IPS DF 4.7 (cell line): ENCODE data around the gene FAXDC2.
"Not testable (repeated sequence)": the region's sequence is repeated elsewhere in the genome, so short reads cannot be mapped to it uniquely, and the experiment has no call there.

Experiments
- DNase-seq: peaks from one replicate; pipeline ENCODE4 v3.0.0-alpha.2; 2013; ENCODE audit warnings: low spot score; ENCODE audit errors: extremely low read depth

Gene FAXDC2

DNA sequence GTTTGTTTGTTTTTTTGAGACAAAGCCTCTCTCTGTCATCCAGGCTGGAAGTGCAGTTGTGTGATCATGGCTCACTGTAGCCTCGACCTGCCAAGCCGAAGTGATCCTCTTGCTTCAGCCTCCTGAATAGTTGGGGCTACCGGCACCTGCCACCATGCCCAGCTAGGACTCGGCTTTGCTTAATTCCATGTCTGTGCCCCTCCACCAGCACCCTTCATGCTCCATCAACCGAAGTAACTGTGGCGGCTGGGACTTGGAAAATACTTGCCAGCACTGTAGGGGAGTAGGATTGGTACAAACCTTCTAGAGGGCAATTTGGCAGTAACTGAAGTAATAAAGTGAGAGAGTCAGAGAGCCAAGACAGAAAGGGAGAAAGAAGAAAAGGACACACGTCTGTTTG, 19.0 kb downstream of the FAXDC2 start:
- DNase-seq: no peak

- DNase-seq: no peak
Observed at GRCh38 chr5:154830596-154830995, 19.8 kb downstream of the FAXDC2 start.

DNA sequence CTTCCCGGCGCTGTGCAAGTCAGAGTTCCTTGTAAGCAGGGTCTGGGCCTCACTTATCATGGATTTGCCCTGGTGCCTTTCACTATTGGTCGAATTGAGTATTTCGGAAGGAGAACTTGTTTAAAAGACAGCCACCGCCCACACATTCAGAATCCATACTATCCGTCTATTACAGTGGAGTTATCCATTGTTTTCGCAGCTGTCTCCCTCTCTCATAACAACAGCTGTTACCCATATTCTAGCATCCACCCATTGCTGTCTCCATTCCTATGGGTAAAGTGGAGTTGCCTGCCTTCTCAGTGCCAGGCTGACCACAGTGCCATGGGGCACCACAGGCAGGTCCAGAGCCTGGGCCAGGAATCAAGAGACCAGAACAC, 20.2 kb downstream of the FAXDC2 start:
- no peak for DNase-seq

GRCh38 chr5:154829589-154830218, 20.7 kb downstream of the FAXDC2 start:
- DNase-seq: no peak

DNA sequence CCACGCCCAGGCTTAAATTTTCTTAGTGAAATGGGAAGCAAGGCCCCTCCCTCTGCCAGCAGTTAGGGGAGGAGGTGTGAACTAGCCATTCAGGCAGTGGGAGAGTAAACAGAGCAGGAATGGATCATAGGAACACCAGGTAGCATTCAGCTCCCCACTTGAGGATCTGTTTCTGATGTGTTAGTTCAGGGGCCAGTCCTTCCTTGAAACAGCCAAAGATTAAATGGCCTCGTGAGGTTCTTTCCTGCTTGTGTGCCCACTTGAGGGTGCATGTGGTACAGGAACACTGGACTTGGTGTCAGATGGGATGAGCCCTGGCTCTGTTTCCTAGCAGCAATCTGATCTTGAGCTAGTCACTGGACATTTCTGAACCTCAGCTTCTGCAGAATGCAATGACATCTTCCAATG, 21.2 kb downstream of the FAXDC2 start:
- DNase-seq: no peak

DNA sequence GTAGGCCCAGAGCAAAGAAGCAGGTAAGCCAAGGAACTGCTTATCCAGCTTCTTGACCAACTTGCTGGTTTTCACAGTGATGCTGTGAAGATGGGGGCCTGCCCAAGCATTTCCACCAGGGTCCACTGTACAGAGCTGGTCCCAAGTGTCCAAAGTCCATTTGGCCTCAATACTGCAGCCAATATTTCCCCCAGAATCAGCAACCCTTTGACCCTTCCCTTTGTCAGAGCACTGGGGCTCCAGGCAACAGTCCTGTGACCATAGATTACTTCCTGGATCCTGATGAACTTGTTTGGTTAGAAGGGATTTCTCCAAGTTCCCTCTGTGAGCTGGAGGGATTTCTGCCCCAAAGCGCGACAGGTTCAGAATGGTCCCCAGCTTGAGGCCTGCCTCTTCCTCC, 26.3 kb downstream of the FAXDC2 start:
- no peak for DNase-seq

GRCh38 chr5:154823605-154824004, 26.8 kb downstream of the FAXDC2 start:
- DNase-seq: no peak

DNA sequence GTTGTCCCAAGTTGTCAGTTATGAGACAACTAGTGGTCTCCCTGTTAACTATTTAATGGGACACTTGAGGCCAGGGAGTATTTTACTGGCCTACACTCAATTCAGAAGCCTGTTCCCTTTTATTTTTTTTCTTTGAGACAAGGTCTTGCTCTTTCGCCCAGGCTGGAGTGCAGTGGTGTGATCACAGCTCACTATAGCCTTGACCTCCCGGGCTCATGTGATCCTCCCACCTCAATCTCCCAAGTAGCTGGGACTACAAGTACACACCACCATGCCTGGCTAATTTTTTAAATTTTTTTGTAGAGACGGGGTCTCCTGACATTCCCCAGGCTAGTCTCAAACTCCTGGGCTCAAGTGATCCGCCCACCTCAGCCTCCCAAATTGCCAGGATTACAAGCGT, 27.5 kb downstream of the FAXDC2 start:
- not testable (repeated sequence) for DNase-seq

DNA sequence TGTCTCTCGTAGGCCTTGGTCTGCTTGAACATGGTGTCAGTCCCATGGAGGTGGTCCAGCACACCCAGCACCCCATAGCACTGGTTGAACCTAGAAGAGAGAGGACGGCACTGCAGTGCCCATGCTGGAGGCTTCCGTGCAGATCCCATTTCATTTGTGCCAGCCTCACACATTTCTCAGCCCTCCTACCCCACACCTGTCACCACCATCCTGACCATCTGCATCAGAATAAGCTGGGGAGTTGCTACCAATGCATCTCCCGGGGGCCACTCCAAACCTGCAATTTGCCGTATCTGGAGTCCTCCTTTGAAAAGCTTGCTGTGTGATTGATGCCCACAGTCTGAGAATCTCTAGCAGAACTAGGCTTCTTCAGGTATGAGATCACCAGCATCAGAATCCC, 30.0 kb downstream of the FAXDC2 start:
- DNase-seq: no peak

DNA sequence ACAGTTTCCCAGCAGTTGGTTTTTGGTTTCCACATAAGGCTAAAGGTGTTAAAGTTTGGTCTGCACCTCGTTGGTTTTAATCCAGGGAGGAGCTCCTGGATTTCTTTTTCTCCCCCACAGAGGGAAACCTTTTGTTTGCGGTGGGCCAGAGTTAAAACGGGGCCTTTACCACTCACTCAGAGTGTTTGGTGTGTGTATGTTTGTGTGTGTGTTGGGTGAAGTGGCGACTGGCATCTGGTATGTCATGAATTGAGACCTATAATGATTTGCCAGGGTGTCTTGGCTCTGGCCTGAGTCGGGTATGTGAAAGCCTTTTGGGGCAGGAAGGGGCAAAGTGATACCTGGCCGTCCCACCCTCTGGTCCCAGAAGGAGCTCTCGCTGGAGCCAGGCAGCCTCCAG, 30.9 kb downstream of the FAXDC2 start:
- DNase-seq: no peak

DNA sequence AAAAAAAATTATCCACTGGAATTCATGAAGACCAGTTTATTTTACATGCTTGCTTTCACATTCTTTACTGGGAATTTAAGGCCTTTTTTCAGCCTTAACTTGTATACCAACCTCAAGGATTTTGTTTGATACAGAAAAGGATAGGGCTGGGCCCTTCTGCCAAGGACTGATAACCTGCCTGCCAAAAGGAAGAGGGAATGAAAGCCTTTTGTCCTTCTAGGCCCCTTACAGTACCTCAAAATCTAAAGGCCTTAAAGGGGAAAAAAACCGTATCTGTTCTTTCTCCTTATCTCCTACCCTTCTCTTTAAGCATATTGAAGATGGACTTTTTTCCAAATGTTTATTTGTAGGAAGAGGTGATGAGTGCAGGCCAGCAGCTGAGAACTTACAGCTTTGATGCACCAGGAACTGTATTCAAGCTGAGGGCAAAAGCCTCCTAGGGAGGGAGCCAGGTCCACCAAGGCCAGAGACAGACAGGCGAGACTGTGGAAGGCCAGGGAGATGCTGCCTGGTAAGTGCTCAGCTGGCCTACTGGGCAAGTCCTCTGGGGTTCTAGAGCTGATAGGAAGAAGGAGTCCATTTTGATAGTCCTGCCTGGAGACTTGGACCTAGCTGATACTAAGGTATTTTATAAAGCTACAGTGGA, 31.8 kb downstream of the FAXDC2 start:
- no peak for DNase-seq

GRCh38 chr5:154817815-154818214, 32.6 kb downstream of the FAXDC2 start:
- no peak for DNase-seq

DNA sequence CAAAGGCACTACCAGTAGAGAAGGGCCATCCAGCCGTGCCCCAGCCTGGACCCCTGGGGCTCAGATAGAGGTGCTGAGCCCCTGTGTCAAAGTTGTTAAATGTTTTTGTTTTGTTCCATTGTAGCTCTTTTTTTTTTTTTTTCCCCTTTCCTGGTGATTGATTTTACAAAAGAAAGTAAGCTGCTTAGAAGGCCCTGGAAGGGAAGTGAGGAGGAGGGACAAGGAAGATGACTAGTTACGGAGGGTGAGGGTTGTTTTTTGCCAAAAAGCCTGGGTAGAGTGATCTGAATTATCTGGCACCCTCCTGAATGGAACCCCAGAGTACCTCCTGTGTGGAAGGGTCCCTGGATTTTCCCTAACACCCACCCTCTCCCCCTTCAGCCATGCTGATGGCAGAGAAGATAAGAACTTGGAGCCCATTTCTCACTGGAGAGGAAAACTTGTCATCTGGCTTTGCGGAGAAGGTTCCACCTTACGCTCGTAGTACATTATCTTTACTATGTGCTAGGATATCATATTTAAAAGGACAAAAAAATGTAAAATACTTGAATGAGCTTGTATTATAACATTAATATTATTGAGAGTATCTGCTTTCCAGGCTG, 33.4 kb downstream of the FAXDC2 start:
- DNase-seq: no peak

DNA sequence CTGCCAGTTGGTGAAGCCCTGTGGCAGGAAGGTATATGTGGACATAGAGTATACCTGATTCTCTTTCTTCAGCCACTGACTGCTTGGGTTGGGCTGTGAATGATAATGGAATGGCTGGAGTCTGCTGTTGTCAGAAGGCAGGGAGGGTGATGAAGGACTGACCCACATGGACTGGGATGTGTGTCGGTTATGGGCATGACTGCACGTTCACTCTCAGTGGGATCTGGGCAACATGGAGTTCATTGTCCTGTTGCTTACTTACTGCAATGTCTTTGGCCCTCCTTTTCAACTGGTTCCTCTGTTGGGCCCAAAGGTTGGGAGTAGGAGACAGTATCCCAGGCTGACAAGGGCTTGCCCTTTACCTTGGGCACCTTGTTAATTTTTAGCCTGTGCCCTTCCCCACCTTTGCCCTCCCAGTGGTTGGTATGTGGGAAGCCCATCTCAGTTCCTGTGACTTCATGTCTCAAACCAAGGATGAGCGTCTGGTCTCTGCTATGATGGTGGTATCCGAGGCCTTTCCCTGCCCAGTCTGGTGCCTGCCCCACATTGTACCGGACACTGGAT, 34.6 kb downstream of the FAXDC2 start:
- no peak for DNase-seq

DNA sequence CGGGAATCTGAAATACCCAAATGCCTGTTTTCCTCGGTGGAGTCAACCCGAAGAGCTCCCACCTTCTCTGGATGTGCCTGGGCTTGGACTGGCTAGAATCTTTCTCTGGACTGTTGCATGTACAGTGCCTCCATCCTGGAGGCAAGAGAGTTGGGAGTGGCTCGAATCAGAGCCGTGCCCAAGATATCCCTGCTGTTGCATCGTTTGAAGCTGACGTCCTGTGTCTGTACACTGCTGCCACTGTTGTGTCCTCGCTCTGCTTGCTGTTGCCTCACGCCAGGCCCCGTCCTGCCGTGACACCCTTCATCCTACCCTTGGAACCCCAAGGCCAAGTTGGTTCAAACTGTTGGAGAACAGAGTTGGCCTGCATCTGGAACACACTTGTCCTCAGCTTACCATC, 35.4 kb downstream of the FAXDC2 start:
- DNase-seq: no peak

DNA sequence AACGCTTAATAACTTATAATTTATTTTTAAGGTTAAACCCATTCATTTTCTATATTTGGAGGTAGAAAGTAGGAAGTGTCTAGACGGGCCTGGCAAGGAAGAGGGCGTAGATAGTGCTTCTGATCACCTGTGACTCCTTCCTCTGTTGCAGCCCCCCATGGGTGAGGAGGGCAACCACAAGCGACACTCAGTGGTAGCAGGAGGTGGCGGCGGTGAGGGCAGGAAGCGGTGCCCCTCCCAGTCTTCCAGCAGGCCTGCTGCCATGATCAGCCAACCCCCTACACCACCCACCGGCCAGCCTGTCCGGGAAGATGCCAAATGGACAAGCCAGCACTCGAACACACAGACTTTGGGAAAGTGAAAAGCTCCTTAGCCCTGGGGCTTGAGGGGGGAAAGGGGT, 36.7 kb downstream of the FAXDC2 start:
- no peak for DNase-seq

DNA sequence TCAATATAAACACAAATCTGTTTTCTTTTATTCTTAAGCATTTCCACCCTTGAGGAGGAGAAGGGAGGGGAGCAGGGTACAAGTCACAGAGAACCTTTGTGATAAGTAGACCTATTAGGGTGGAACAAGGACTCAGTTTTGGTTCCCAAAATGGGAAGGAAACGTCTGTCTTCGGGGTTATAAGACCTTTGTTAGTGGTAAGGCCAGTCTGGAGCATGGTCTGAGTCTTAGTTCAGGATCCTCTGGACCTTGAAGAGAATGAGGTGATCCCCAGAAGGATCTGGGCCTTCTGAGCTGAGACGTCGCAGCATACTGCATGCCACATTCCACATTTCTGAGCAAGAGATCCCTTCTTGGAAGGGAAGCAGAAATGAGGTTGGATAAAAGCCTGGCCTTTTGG, 37.2 kb downstream of the FAXDC2 start:
- DNase-seq: no peak

DNA sequence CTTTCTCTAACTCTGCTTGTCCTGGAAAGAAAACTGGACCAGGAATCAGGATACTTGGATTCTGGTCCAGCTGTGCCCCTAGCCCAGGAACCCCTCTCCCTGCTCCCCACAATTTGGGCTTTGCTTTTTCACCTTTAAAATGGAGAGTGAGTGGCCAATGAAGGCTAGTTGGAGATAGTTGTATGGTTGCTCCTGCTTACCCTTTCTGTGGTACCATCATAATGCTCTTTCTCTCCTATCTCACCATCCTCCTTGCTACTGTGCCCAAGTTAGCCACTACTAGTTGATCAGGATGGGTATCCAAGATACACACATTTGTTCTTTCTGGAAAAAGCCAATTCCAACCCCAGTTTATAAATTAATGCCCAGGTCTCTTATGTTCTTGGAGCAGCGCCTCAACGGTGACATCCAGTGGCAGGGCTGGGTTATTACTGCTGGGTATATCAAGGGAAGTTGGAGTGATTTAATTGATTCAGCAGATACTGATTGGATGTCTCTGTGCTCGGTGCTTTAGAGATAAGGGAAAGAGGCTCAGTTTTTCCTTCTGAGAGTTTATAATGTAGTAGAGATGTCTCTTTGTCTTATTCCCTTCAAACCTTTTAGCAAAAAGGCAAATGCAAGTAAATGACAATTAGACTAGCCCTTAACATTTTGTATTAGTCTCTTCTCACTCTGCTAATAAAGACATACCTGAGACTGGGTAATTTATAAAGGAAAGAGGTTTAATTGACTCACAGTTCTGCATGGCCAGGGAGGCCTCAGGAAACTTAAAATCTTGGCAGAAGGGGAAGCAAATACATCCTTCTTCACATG, 38.5 kb downstream of the FAXDC2 start:
- peak; percentile 30 for DNase-seq

DNA sequence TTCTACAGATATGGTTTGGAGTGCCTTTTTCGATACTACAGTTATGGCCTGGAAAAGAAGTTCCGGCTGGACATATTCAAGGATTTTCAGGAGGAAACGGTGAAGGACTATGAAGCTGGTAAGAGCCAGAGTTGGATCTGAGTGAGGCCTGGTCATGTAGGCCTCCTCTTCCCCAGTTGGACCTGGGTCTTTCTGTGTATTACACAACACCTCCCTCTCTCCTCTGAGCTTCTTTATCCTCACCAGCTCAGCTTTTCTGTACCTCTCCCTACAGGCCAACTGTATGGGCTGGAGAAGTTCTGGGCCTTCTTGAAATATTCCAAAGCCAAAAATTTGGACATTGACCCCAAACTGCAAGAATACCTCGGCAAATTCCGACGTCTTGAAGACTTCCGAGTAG, 39.2 kb downstream of the FAXDC2 start:
- no peak for DNase-seq

DNA sequence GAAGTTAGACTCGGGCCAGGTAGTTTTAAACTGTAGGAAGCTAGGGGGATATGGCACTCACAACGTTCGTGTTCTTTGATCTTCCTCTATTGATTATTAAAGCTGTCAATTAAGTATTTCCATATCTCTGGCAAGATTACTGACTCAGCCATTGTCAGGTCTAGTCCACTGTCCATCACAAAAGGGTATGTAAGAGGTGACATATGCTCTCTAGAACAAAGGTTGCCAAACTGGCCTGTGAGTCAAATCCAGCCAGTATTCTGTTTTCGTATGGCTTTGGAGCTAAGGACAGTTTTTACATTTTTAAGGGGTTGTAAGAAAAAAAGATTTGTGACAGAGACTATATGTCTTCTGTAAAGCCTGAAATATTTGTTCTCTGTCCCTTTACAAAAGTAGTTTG, 44.2 kb downstream of the FAXDC2 start:
- DNase-seq: no peak

GRCh38 chr5:154802050-154802449, 48.4 kb downstream of the FAXDC2 start:
- DNase-seq: no peak

DNA sequence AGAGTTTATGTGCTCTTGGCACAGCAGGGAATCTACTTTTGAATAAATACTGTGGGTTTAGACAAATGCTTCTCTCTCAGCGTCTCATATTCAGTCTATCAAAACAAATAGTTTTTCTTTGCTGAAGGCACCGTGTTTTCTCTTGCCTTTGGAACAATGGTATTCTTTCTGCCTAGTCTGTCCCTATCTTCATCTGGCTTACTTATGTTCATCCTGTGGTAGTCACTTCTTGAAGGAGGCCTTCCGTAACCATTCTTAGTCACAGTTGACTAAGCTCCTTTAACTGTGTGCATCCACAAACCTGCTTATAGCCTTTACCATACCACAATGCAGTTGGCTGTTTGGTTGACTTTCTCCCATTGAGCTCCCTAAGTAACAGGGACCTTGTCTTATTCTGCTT, 49.3 kb downstream of the FAXDC2 start:
- no peak for DNase-seq
